T-cell (primary cell): ENCODE results near the gene CCL28. TPM values are rescaled to one million over a fixed set of nuclear protein-coding genes. Genes with fewer than 3 reads are reported as not detected.
"Not testable (repeated sequence)": the region's sequence is repeated elsewhere in the genome, so short reads cannot be mapped to it uniquely, and the experiment has no call there.

Source experiments
- ATAC-seq, 4 experiments: fragments of 200-7000 bp in 3 of 4; fragments of 150-1000 bp in 1 of 4; cut with Tn5 transposase; replicated peaks in 1 of 4; 1 replicate in 3 of 4; 2 replicates in 1 of 4; pipeline ENCODE4 v1.10.0; 2021; ENCODE audit warnings: moderate library complexity in 3 of 4, mild to moderate bottlenecking in 2 of 4, moderate number of reproducible peaks in 1 of 4
- CTCF ChIA-PET, 2 donors: fragments of 300-600 bp; sonication (Branson Sonifier 250); formaldehyde crosslinking; loops; one replicate each; lab custom pipeline; 2022; ENCODE audit warnings: antibody characterized with exemption in 2 of 2; lab: Charles Lee
- POLR2A ChIA-PET, 2 donors: fragments of 300-600 bp; sonication (Branson Sonifier 250); formaldehyde crosslinking; loops; one replicate each; lab custom pipeline; 2022; ENCODE audit warnings: antibody characterized with exemption in 2 of 2; lab: Charles Lee
- DNase-seq, 35 experiments: peaks; one replicate each; pipeline versions ENCODE4 v3.0.0 to v3.0.0-alpha.2; 2013 to 2023
- H3K27ac ChIP-seq: one replicate; pipeline ENCODE4 v1.5.1; 2013; ENCODE audit warnings: low read length
- H3K27me3 ChIP-seq, 2 experiments: replicated peaks in 1 of 2; 1 replicate in 1 of 2; 2 replicates in 1 of 2; pipeline versions ENCODE4 v1.6.1 to v1.7.0; 2013; ENCODE audit warnings: low read length in 1 of 2, mixed read lengths in 1 of 2; ENCODE audit not compliant: control insufficient read depth in 2 of 2, insufficient read depth in 2 of 2; ENCODE audit errors: extremely low read depth in 1 of 2
- H3K36me3 ChIP-seq, 2 donors: 1 replicate in 1 of 2; 2 replicates in 1 of 2; pipeline versions ENCODE4 v1.6.1 to v1.7.0; 2013; ENCODE audit warnings: low read length in 1 of 2; ENCODE audit not compliant: control insufficient read depth in 2 of 2, insufficient read depth in 1 of 2; ENCODE audit errors: extremely low read depth in 1 of 2
- H3K4me1 ChIP-seq, 2 experiments: 1 replicate in 1 of 2; 2 replicates in 1 of 2; pipeline versions ENCODE4 v1.6.1 to v1.7.0; 2013; ENCODE audit warnings: low read length in 2 of 2, mixed read lengths in 1 of 2; ENCODE audit not compliant: insufficient read depth in 2 of 2, control insufficient read depth in 1 of 2; ENCODE audit errors: extremely low read depth in 1 of 2
- H3K4me3 ChIP-seq, 2 donors: 1 replicate in 1 of 2; 2 replicates in 1 of 2; pipeline versions ENCODE4 v1.5.1 to v1.7.0; 2013; ENCODE audit warnings: mild to moderate bottlenecking in 2 of 2, low read length in 1 of 2, moderate library complexity in 1 of 2; ENCODE audit not compliant: control insufficient read depth in 1 of 2; ENCODE audit errors: extremely low read depth in 1 of 2
- H3K9me3 ChIP-seq: 2 replicates; pipeline ENCODE4 v1.7.0; 2013
- H3K27ac Mint-ChIP-seq, 2 donors: one replicate each; pipeline ENCODE4 v1.8.0; 2020 to 2021; ENCODE audit warnings: mild to moderate bottlenecking in 2 of 2, mixed read lengths in 2 of 2
- H3K27me3 Mint-ChIP-seq, 2 donors: one replicate each; pipeline ENCODE4 v1.8.0; 2021 to 2022; ENCODE audit warnings: mixed read lengths in 2 of 2
- H3K36me3 Mint-ChIP-seq: one replicate; pipeline ENCODE4 v1.8.0; 2021; ENCODE audit warnings: mixed read lengths
- H3K4me1 Mint-ChIP-seq, 3 donors: one replicate each; pipeline ENCODE4 v1.8.0; 2020 to 2022; ENCODE audit warnings: mixed read lengths in 3 of 3, mild to moderate bottlenecking in 1 of 3
- H3K4me3 Mint-ChIP-seq, 3 donors: one replicate each; pipeline ENCODE4 v1.8.0; 2020 to 2022; ENCODE audit warnings: mild to moderate bottlenecking in 3 of 3, mixed read lengths in 3 of 3, moderate library complexity in 3 of 3
- H3K9me3 Mint-ChIP-seq, 3 donors: one replicate each; pipeline ENCODE4 v1.8.0; 2020 to 2022; ENCODE audit warnings: mixed read lengths in 3 of 3
- WGBS: methylation state at CpG from one replicate; pipeline ENCODE4 v1.1.5; 2013; ENCODE audit warnings: missing lambda C conversion rate; ENCODE audit not compliant: insufficient coverage; 5-methylcytosine and 5-hydroxymethylcytosine counted together
- total RNA-seq, 35 experiments: library from RNA in 6 of 35; stranded (reverse) in 6 of 35; fragments of 120-200 nt in 1 of 35; gene quantifications; one replicate each; pipeline versions ENCODE4 v1.2.1 to v1.2.4 and lab custom pipeline; 2013 to 2026

The CCL28 gene
- total RNA-seq, 5 donors from 2014 or later (not counting 1 experiment from before 2014, with no cell fraction given) = 13.3 to 18.1 (median 15.8) TPM

DNA sequence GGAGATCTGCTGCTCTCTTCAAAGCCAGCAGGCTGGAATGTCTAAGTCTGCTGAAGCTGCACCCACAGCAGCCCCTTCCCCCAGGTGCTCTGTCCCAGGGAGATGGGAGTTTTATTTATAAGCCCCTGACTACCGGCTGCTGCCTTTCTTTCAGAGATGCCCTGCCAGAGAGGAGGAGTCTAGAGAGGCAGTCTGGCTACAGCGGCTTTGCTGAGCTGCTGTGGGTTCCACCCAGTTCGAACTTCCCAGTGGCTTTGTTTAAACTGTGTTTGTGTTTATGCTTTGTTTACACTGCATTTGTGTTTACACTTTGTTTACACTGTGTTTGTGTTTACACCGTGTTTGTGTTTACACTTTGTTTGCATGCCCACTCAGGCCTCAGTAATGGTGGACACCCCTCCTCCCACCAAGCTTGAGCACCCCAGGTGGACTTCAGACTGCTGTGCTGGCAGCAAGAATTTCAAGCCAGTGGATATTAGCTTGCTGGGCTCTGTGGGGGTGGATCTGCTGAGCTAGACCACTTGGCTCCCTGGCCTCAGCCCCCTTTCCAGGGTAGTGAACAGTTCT is 45.4 kb downstream of the CCL28 start:
- H3K27ac Mint-ChIP-seq, POLR2A ChIA-PET, H3K4me1 ChIP-seq, H3K36me3 ChIP-seq, H3K27ac ChIP-seq, DNase-seq, H3K4me1 Mint-ChIP-seq, H3K27me3 Mint-ChIP-seq, CTCF ChIA-PET, H3K4me3 ChIP-seq, H3K9me3 ChIP-seq, ATAC-seq, H3K4me3 Mint-ChIP-seq: not testable (repeated sequence)
- Mint-ChIP-seq H3K36me3 (peaks cover 22% of the 10 kb centered on the region), H3K9me3 (peaks cover 5 to 15% (median 15%) of the 10 kb centered on the region in 3 donors)
- 80% methylated on average over 1 of the region's 4 CpGs for WGBS
- H3K27me3 ChIP-seq = peaks cover 0 to 11% of the 10 kb centered on the region in 2 experiments

DNA sequence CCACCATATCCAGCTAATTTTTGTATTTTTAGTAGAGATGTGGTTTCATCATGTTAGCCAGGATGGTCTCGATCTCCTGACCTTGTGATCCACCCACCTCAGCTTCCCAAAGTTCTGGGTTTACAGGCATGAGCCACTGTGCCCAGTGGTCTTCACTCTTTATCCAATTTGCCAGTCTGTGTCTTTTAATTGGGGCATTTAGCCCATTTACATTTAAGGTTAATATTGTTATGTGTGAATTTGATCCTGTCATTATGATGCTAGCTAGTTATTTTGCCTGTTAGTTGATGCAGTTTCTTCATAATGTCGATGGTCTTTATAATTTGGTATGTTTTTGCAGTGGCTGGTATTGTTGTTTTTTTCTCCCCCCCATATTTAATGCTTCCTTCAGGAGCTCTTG is 47.0 kb downstream of the CCL28 start:
- H3K27ac Mint-ChIP-seq, POLR2A ChIA-PET, ATAC-seq, CTCF ChIA-PET, DNase-seq, H3K27ac ChIP-seq, H3K4me1 ChIP-seq, H3K36me3 ChIP-seq, H3K4me3 ChIP-seq, H3K9me3 ChIP-seq, H3K4me3 Mint-ChIP-seq, H3K4me1 Mint-ChIP-seq, H3K27me3 Mint-ChIP-seq: not testable (repeated sequence)
- peaks cover 0 to 11% of the 10 kb centered on the region in 2 experiments for H3K27me3 ChIP-seq
- Mint-ChIP-seq H3K36me3 (peaks cover 13% of the 10 kb centered on the region), H3K9me3 (peaks cover 10 to 30% (median 23%) of the 10 kb centered on the region in 3 donors)
- WGBS = no CpG with 5 or more reads among the region's 2 CpGs

DNA sequence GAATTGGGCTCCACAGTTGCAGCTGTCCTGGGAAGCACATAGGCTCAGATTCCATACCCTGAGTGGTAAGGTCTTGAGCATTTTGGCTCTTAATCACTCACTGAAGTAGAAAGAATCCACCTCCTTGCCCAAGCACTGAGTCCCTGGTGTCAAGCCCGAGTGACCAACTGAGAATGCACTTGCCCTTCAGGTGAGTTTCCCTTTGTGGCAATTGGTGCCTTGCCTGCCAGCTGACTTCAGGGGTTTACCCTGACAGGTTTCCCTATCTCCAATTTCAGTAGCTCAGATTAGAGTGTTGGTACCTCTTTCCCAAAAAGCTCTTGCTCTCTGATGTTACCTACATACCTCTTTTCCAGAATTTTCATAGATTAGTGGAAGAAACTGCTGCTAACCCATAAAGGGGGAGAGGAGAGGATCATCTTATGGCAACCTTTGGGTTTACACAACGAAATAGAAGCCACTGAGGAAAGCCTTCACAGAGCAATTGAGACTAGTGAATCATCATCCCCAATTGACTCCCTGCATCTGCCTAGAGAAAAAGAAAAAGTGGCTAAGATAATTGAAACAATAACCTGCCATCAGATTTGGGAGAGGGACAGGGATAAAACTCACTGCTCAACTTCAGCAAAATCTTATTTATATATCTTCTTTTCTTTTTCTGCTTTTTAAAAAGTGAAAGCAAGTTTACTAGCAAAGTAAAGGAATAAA is 48.6 kb downstream of the CCL28 start:
- H3K4me3 ChIP-seq = no peak overlapping the region
- H3K27ac Mint-ChIP-seq = no peak overlapping the region

DNA sequence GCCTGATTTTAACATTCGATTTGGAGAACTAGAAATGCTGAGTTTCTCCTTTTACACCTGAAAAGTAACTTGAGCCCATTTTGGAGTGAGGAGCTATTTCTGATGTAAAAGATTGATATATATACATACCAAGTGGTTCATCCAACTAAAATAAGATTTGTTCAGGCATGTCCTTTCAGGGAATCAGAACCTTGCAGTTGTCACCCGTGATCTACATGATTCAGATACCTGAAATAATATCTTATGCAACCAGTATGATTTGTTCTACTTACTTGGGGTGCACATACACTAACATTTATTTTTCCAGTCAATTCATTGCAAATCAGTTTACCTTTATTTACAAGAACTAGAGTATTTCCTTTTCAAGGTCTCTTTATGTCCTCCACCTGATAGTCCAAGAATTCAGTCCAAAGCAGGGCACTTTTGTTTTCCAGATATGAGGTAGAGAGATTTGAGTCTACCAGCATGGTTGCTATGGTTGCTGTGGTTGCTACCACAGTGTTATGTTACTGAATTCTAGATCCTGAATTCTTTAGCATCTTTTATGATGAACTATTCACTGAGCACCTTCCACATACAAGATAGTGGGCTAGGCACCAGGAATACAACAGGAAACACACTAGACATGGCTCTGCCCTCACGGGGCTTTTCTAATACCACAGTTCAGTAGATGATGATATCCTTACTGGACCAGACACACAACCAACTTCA is 49.3 kb downstream of the CCL28 start:
- ATAC-seq = no peak
- CTCF ChIA-PET = no interaction called here

More for the DNA sequence above, 48.6 kb downstream of the CCL28 start:
- H3K4me3 Mint-ChIP-seq = no peak overlapping the region
- WGBS = 40% methylated on average over 1 of the region's 2 CpGs
- Histone ChIP-seq H3K27ac (no peak overlapping the region), H3K4me1 (no peaks in the 10 kb centered on the region), H3K27me3 (peaks cover 0 to 11% of the 10 kb centered on the region in 2 experiments), H3K9me3 (no peaks in the 10 kb centered on the region), H3K36me3 (no peaks in the 10 kb centered on the region)
- H3K27me3 Mint-ChIP-seq = peaks cover 3 to 4% of the 10 kb centered on the region in 2 donors
- H3K9me3 Mint-ChIP-seq = peaks cover 10 to 38% (median 22%) of the 10 kb centered on the region in 3 donors
- no peaks in the 10 kb centered on the region for H3K4me1 Mint-ChIP-seq
- no peak for DNase-seq
- ChIA-PET CTCF (no interaction called here), POLR2A (no interaction called here)
- peaks cover 11% of the 10 kb centered on the region for H3K36me3 Mint-ChIP-seq
- ATAC-seq = no peak

DNA sequence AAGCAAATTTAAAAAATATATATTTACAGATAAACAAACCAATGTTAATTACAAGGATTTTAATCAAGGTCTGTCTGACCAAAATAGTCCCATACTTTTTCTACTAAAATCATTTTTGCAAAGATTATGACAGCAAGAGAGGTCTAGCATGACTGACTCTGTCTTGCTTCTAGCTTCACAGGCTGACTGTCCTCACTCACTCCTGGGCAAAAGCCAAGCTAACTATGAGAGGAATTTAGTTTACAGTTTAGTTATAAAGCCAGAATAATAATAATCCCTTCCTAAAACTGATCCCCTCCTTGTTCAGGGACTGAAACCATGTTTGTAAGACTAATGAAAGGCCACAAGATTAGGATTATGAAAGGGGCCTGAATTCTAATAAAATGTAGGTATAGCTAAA is 53.5 kb downstream of the CCL28 start:
- CTCF ChIA-PET = interaction anchor here in 1 of 2 donors (0.6 kb wide), 1 partner anchor 243 kb away, joined by 3 read pairs; no protein-coding TSS in a partner anchor
- Histone ChIP-seq H3K27ac (no peak overlapping the region), H3K4me3 (no peak overlapping the region), H3K9me3 (no peaks in the 10 kb centered on the region), H3K36me3 (no peaks in the 10 kb centered on the region), H3K4me1 (no peaks in the 10 kb centered on the region), H3K27me3 (no peaks in the 10 kb centered on the region)
- Mint-ChIP-seq H3K9me3 (peaks cover 5 to 28% (median 8%) of the 10 kb centered on the region in 3 donors), H3K27ac (no peak overlapping the region), H3K27me3 (peaks cover 5 to 6% of the 10 kb centered on the region in 2 donors), H3K4me3 (no peak overlapping the region), H3K36me3 (no peaks in the 10 kb centered on the region), H3K4me1 (no peaks in the 10 kb centered on the region)
- no peak for ATAC-seq
- POLR2A ChIA-PET = interaction anchor here in 1 of 2 donors (0.5 kb wide), 1 partner anchor 1490 kb away, joined by 4 read pairs; no protein-coding TSS in a partner anchor
- DNase-seq = no peak

More for the DNA sequence above, 49.3 kb downstream of the CCL28 start:
- POLR2A ChIA-PET = no interaction called here
- peaks cover 10 to 36% (median 18%) of the 10 kb centered on the region in 3 donors for H3K9me3 Mint-ChIP-seq
- Histone ChIP-seq H3K4me1 (no peaks in the 10 kb centered on the region), H3K4me3 (no peak overlapping the region), H3K27me3 (peaks cover 0 to 11% of the 10 kb centered on the region in 2 experiments), H3K36me3 (no peaks in the 10 kb centered on the region), H3K9me3 (no peaks in the 10 kb centered on the region), H3K27ac (no peak overlapping the region)
- no peak overlapping the region for H3K27ac Mint-ChIP-seq
- H3K4me3 Mint-ChIP-seq = no peak overlapping the region
- H3K36me3 Mint-ChIP-seq = peaks cover 7% of the 10 kb centered on the region
- H3K4me1 Mint-ChIP-seq = no peaks in the 10 kb centered on the region
- no CpG with 5 or more reads among the region's 3 CpGs for WGBS
- peaks cover 3 to 4% of the 10 kb centered on the region in 2 donors for H3K27me3 Mint-ChIP-seq
- no peak for DNase-seq

DNA sequence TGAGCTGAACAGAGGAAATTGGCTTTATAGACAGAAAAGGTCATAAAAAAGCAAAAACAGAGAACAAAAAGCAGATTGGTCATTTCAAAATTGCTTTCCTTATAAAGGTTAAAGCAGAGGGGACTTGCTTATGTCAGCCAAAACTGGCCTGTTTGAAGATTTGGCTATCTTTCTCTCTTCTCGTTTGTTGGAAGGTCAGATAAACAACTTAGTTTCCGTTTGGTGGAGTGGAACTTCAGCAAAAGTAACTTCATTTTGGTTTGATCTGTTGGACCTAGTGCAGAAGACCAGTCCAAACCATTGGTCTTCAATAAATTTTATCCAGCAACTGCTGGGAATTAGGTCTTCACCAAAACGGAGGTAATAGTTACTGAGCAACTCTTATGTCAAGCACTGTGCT is 53.9 kb downstream of the CCL28 start:
- H3K4me3 ChIP-seq = no peak overlapping the region
- H3K9me3 ChIP-seq = no peaks in the 10 kb centered on the region
- H3K27me3 ChIP-seq = no peaks in the 10 kb centered on the region
- 56% methylated on average over 3 of the region's 3 CpGs for WGBS
- Mint-ChIP-seq H3K9me3 (peaks cover 5 to 28% (median 8%) of the 10 kb centered on the region in 3 donors), H3K27me3 (peaks cover 5 to 6% of the 10 kb centered on the region in 2 donors), H3K36me3 (no peaks in the 10 kb centered on the region), H3K4me3 (no peak overlapping the region), H3K4me1 (no peaks in the 10 kb centered on the region), H3K27ac (no peak overlapping the region)
- DNase-seq (no peak), ATAC-seq (no peak)
- no peaks in the 10 kb centered on the region for H3K36me3 ChIP-seq
- no peaks in the 10 kb centered on the region for H3K4me1 ChIP-seq
- ChIA-PET POLR2A (interaction anchor here in 1 of 2 donors (0.5 kb wide), 1 partner anchor 1490 kb away, joined by 4 read pairs; no protein-coding TSS in a partner anchor), CTCF (interaction anchor here in 1 of 2 donors (0.6 kb wide), 1 partner anchor 243 kb away, joined by 3 read pairs; no protein-coding TSS in a partner anchor)
- no peak overlapping the region for H3K27ac ChIP-seq
